ENCODE data around the gene CDK4.
A peak's percentile ranks its signal among the peaks of the same experiment; 100 is the strongest.

CDK4 gene

GRCh38 chr12:57755194-57755453, 3.0 kb upstream of the CDK4 start:
- DNase-seq, result no peak

GRCh38 chr12:57754411-57755193, 2.5 kb upstream of the CDK4 start, which contains the start of gene MARCHF9:
MARCHF9 (plus strand) TSS chr12:57755103; CDS start chr12:57755529, 426 bp downstream.
- DNase-seq, result peak in 1 of 2 experiments; percentile 21

- DNase-seq, result no peak
Observed at GRCh38 chr12:57753756-57754337, 1.7 kb upstream of the CDK4 start.

- DNase-seq, result no peak
Observed at GRCh38 chr12:57752668-57753000, 524 bp upstream of the CDK4 start.

- DNase-seq, result no peak
Observed at GRCh38 chr12:57751432-57751787, 700 bp downstream of the CDK4 start.

- no peak for DNase-seq
Observed at GRCh38 chr12:57750561-57751431, 1.3 kb downstream of the CDK4 start.

- no peak for DNase-seq
Observed at GRCh38 chr12:57749061-57749460, 3.0 kb downstream of the CDK4 start.

- DNase-seq, result no peak
Observed at GRCh38 chr12:57746025-57746424, 6.1 kb downstream of the CDK4 start.

- DNase-seq, result no peak
Observed at GRCh38 chr12:57745485-57745881, 6.6 kb downstream of the CDK4 start.

- DNase-seq, result peak; percentile 95 to 97
Observed at GRCh38 chr12:57744777-57745484, 7.2 kb downstream of the CDK4 start, which contains the start of gene TSPAN31. TSPAN31 (plus strand) TSS chr12:57745039; CDS start chr12:57745155, 116 bp downstream.

GRCh38 chr12:57744194-57744776, 7.8 kb downstream of the CDK4 start:
- peak in 1 of 2 experiments; percentile 16 for DNase-seq

GRCh38 chr12:57743769-57744168, 8.3 kb downstream of the CDK4 start:
- no peak for DNase-seq

- peak; percentile 57 to 60 for DNase-seq
Observed at GRCh38 chr12:57741844-57742738, 10.0 kb downstream of the CDK4 start.

GRCh38 chr12:57741413-57741789, 10.7 kb downstream of the CDK4 start:
- no peak for DNase-seq

- peak; percentile 62 for DNase-seq
Observed at GRCh38 chr12:57740656-57741412, 11.3 kb downstream of the CDK4 start.

- no peak for DNase-seq
Observed at GRCh38 chr12:57739914-57740538, 12.1 kb downstream of the CDK4 start.

GRCh38 chr12:57739387-57739786, 12.7 kb downstream of the CDK4 start:
- no peak for DNase-seq

GRCh38 chr12:57738661-57739237, 13.4 kb downstream of the CDK4 start, which contains the start of gene AGAP2:
AGAP2 (minus strand) TSS chr12:57738742; CDS start chr12:57738246, 496 bp downstream.
- no peak for DNase-seq

- no peak for DNase-seq
Observed at GRCh38 chr12:57737467-57738460, 14.3 kb downstream of the CDK4 start.

Measured in AML-193 (cell line).